SKM-1 (cell line): ENCODE measurements around the gene FXYD4.
"Not testable (repeated sequence)": the region's sequence is repeated elsewhere in the genome, so short reads cannot be mapped to it uniquely, and the experiment has no call there.

Experiments
- DNase-seq: peaks from one replicate; lab custom pipeline; 2025; ENCODE audit not compliant: unreplicated experiment; lab: John Stamatoyannopoulos, UW

Gene FXYD4

GRCh38 chr10:43371418-43371817 lies at the start of gene FXYD4:
Gene FXYD4, plus strand, starts transcription at chr10:43371636. Its CDS starts 2,111 bp downstream, at chr10:43373747.
- DNase-seq = no peak

GRCh38 chr10:43322331-43322730 lies 49.1 kb upstream of the FXYD4 start:
- DNase-seq = no peak

- no peak for DNase-seq
Observed at GRCh38 chr10:43322769-43323168, 48.7 kb upstream of the FXYD4 start.

GRCh38 chr10:43323245-43323644 lies 48.2 kb upstream of the FXYD4 start:
- no peak for DNase-seq

GRCh38 chr10:43324876-43325275 lies 46.6 kb upstream of the FXYD4 start:
- DNase-seq = no peak

- DNase-seq = no peak
Observed at GRCh38 chr10:43327171-43327570, 44.3 kb upstream of the FXYD4 start.

GRCh38 chr10:43327986-43328385 lies 43.5 kb upstream of the FXYD4 start:
- DNase-seq = no peak

- not testable (repeated sequence) for DNase-seq
Observed at GRCh38 chr10:43328810-43329209, 42.6 kb upstream of the FXYD4 start.

- not testable (repeated sequence) for DNase-seq
Observed at GRCh38 chr10:43329246-43329885, 42.1 kb upstream of the FXYD4 start.

- DNase-seq = not testable (repeated sequence)
Observed at GRCh38 chr10:43330049-43330823, 41.2 kb upstream of the FXYD4 start.

GRCh38 chr10:43330824-43331127 lies 40.7 kb upstream of the FXYD4 start:
- not testable (repeated sequence) for DNase-seq

- no peak for DNase-seq
Observed at GRCh38 chr10:43333653-43334052, 37.8 kb upstream of the FXYD4 start.

- DNase-seq = no peak
Observed at GRCh38 chr10:43336061-43336460, 35.4 kb upstream of the FXYD4 start.

GRCh38 chr10:43336641-43337318 lies 34.7 kb upstream of the FXYD4 start:
- no peak for DNase-seq

GRCh38 chr10:43337536-43337935 lies 33.9 kb upstream of the FXYD4 start:
- DNase-seq = not testable (repeated sequence)

GRCh38 chr10:43338117-43338516 lies 33.3 kb upstream of the FXYD4 start:
- DNase-seq = no peak

GRCh38 chr10:43339136-43339535 lies 32.3 kb upstream of the FXYD4 start:
- DNase-seq = no peak

- DNase-seq = no peak
Observed at GRCh38 chr10:43340101-43340500, 31.3 kb upstream of the FXYD4 start.

- DNase-seq = no peak
Observed at GRCh38 chr10:43340619-43341018, 30.8 kb upstream of the FXYD4 start.

GRCh38 chr10:43341450-43341849 lies 30.0 kb upstream of the FXYD4 start:
- DNase-seq = no peak

- DNase-seq = no peak
Observed at GRCh38 chr10:43342279-43343125, 28.9 kb upstream of the FXYD4 start.
